22Rv1 (cell line): ENCODE results near the gene ZMAT5.

ENCODE experiments used
- H3K27ac ChIP-seq: fragments of 450-650 bp; 2 replicates; pipeline ENCODE4 v1.5.1; 2017
- CTCF ChIP-seq: fragments of 450-650 bp; IDR thresholded peaks from 2 replicates; pipeline ENCODE4 v1.5.1; 2017; ENCODE audit warnings: mild to moderate bottlenecking
- ZFX ChIP-seq: fragments of 450-650 bp; IDR thresholded peaks from 2 replicates; pipeline ENCODE4 v1.6.1; 2017; ENCODE audit warnings: antibody characterized with exemption, borderline replicate concordance

Gene ZMAT5

GRCh38 chr22:29701155-29701999 is 65.4 kb downstream of the ZMAT5 start:
- TF ChIP-seq CTCF (no peak), ZFX (no peak)

GRCh38 chr22:29700900-29701154 is 66.0 kb downstream of the ZMAT5 start:
- no peak for TF ChIP-seq ZFX
- no peak for TF ChIP-seq CTCF
- no peak overlapping the region for H3K27ac ChIP-seq

More at GRCh38 chr22:29701155-29701999, 65.4 kb downstream of the ZMAT5 start:
- no peak overlapping the region for H3K27ac ChIP-seq

GRCh38 chr22:29700206-29700899 is 66.5 kb downstream of the ZMAT5 start:
- H3K27ac ChIP-seq = no peak overlapping the region
- TF ChIP-seq ZFX (no peak), CTCF (no peak)

GRCh38 chr22:29697853-29698598 is 68.8 kb downstream of the ZMAT5 start:
- H3K27ac ChIP-seq = no peak overlapping the region
- TF ChIP-seq ZFX = no peak
- no peak for TF ChIP-seq CTCF

- no peak for TF ChIP-seq CTCF
- TF ChIP-seq ZFX = no peak
- H3K27ac ChIP-seq = no peak overlapping the region
These were observed 71.5 kb downstream of the ZMAT5 start for GRCh38 chr22:29695129-29695926.

- no peak for TF ChIP-seq ZFX
- TF ChIP-seq CTCF = no peak
- no peak overlapping the region for H3K27ac ChIP-seq
These were observed 73.1 kb downstream of the ZMAT5 start for GRCh38 chr22:29693671-29694070.
